ENCODE results near the gene OR5K1. TPM values are rescaled to one million over a fixed set of nuclear protein-coding genes. Genes with fewer than 3 reads are reported as not detected.

OR5K1 gene
- total RNA-seq, 4 donors from 2014 or later = not detected

DNA sequence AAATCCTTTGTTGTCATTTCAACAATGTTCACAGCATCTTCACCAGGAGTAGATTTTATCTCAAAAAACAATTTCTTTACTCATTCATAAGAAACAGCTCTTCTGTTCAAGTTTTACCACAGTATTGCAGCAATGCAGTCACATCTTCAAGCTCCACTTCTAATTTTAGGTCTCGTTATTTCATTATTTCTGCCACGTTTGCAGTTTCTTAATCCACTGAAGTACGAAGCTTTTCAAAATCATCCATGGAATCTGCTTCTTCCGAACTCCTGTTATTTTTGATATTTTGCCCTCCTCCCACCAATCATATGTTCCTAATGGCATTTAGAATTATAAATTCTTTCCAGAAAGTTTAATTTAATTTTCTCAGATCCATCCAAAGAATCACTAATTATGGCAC lies 12.6 kb upstream of the OR5K1 start:
- no peak for DNase-seq (ENCODE audit: low spot score)
- no peak for ATAC-seq (ENCODE audit: low FRiP score)
- TF ChIP-seq, protein P1, sequence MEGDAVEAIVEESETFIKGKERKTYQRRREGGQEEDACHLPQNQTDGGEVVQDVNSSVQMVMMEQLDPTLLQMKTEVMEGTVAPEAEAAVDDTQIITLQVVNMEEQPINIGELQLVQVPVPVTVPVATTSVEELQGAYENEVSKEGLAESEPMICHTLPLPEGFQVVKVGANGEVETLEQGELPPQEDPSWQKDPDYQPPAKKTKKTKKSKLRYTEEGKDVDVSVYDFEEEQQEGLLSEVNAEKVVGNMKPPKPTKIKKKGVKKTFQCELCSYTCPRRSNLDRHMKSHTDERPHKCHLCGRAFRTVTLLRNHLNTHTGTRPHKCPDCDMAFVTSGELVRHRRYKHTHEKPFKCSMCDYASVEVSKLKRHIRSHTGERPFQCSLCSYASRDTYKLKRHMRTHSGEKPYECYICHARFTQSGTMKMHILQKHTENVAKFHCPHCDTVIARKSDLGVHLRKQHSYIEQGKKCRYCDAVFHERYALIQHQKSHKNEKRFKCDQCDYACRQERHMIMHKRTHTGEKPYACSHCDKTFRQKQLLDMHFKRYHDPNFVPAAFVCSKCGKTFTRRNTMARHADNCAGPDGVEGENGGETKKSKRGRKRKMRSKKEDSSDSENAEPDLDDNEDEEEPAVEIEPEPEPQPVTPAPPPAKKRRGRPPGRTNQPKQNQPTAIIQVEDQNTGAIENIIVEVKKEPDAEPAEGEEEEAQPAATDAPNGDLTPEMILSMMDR (IDR thresholded peaks at IDR 0.05) = no peak

DNA sequence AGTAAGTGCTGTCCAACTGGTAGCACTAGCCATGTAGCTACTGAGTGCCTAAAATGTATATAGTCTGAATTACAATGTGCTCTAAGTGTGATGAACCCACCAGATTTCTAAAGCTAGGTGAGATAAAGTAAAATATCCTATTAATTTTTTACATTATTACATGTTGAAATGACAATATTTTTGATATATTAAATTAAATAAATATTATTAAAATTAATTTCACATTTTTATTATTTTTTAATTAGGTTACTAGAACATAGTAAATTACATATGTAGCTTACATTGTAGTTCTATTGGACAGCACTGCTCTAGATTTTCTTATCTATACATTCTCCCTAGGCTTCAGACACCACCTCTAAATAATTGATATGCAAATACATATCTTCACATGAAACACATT lies 9.2 kb upstream of the OR5K1 start:
- TF ChIP-seq, protein P1 (IDR thresholded peaks at IDR 0.05) = no peak

GRCh38 chr3:98454929-98455328 lies 8.1 kb upstream of the OR5K1 start:
- DNase-seq (ENCODE audit: low spot score) (no peak), ATAC-seq (ENCODE audit: low FRiP score) (no peak)
- TF ChIP-seq, protein P1 (IDR thresholded peaks at IDR 0.05) = no peak

More for the DNA sequence above, 9.2 kb upstream of the OR5K1 start:
- DNase-seq (ENCODE audit: low spot score) = no peak
- ATAC-seq (ENCODE audit: low FRiP score) = no peak

DNA sequence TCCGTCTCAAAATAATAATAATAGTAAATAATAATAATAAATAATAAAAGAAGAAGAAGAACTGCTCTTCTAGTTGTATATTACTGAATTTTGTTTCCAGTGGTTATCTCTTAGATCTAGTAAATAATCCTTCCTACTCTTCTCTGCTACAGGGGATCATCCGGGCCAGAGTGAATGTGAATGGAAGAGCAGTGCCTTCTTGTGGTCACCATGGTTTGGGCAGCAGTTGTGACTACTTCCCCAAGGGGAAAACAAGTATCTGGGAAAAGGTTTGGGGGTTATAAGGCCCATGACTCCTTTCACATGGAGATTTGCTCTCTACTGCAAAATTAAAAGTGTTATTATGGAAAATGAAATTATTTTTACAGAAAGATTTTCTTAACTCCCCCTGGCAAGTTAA lies 5.5 kb upstream of the OR5K1 start:
- DNase-seq (ENCODE audit: low spot score) (no peak), ATAC-seq (ENCODE audit: low FRiP score) (no peak)
- TF ChIP-seq, protein P1 (IDR thresholded peaks at IDR 0.05) = no peak

- ATAC-seq (ENCODE audit: low FRiP score) (no peak), DNase-seq (ENCODE audit: low spot score) (no peak)
- TF ChIP-seq, protein P1 (IDR thresholded peaks at IDR 0.05) = no peak
Measured at GRCh38 chr3:98460220-98460619, 2.8 kb upstream of the OR5K1 start.

- ATAC-seq (ENCODE audit: low FRiP score) (no peak), DNase-seq (ENCODE audit: low spot score) (no peak)
- TF ChIP-seq, protein P1 (IDR thresholded peaks at IDR 0.05) = no peak
Measured at GRCh38 chr3:98482717-98483482, 19.9 kb downstream of the OR5K1 start.

DNA sequence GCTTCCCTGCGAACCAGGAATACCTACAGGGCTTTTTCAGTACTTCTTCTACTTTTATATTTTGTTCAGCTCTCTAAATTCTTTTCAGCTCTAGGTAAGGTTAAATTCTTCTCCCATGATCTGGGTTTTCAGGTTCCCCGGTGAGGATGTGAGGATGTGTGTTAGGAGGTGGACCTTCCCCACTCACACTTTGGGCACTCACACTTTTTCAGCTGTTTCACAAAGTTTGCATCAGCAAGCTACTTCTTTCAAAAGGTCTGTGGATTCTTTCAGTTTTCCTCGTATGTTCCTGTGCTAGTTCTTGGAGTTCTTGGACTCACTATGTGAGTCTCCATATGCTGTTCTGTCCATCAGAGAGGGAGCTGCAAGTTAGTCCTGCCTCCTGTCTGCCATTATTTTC lies 20.6 kb downstream of the OR5K1 start:
- DNase-seq (ENCODE audit: low spot score) = no peak
- no peak for ATAC-seq (ENCODE audit: low FRiP score)
- TF ChIP-seq, protein P1 (IDR thresholded peaks at IDR 0.05) = no peak
